Measurements from ENCODE around the gene TP73.

Gene TP73

GRCh38 chr1:3691421-3692204 lies 39.3 kb downstream of the TP73 start:
- DNase-seq = no peak

GRCh38 chr1:3692598-3692997 lies 40.3 kb downstream of the TP73 start:
- DNase-seq = no peak

GRCh38 chr1:3693321-3693720 lies 41.0 kb downstream of the TP73 start:
- no peak for DNase-seq

GRCh38 chr1:3695326-3696217 lies 43.3 kb downstream of the TP73 start:
- DNase-seq = no peak

GRCh38 chr1:3696689-3697088 lies 44.4 kb downstream of the TP73 start:
- DNase-seq = no peak

- DNase-seq = no peak
Observed at GRCh38 chr1:3697104-3697503, 44.8 kb downstream of the TP73 start.

GRCh38 chr1:3697810-3698209 lies 45.5 kb downstream of the TP73 start:
- DNase-seq = no peak

GRCh38 chr1:3698660-3699408 lies 46.5 kb downstream of the TP73 start:
- no peak for DNase-seq

- no peak for DNase-seq
Observed at GRCh38 chr1:3699596-3699995, 47.3 kb downstream of the TP73 start.

- DNase-seq = no peak
Observed at GRCh38 chr1:3700631-3701030, 48.3 kb downstream of the TP73 start.

GRCh38 chr1:3702528-3702927 lies 50.2 kb downstream of the TP73 start:
- no peak for DNase-seq

- DNase-seq = no peak
Observed at GRCh38 chr1:3702990-3703728, 50.8 kb downstream of the TP73 start.

- DNase-seq = no peak
Observed at GRCh38 chr1:3703786-3704371, 51.6 kb downstream of the TP73 start.

- no peak for DNase-seq
Observed at GRCh38 chr1:3705341-3705950, 53.1 kb downstream of the TP73 start.

- no peak for DNase-seq
Observed at GRCh38 chr1:3706651-3707297, 54.5 kb downstream of the TP73 start.

GRCh38 chr1:3707298-3707938 lies 55.1 kb downstream of the TP73 start:
- DNase-seq = no peak

- DNase-seq = no peak
Observed at GRCh38 chr1:3707939-3708328, 55.6 kb downstream of the TP73 start.

- DNase-seq = no peak
Observed at GRCh38 chr1:3708791-3709190, 56.5 kb downstream of the TP73 start.

GRCh38 chr1:3710251-3710650 lies 57.9 kb downstream of the TP73 start:
- DNase-seq = no peak

- no peak for DNase-seq
Observed at GRCh38 chr1:3711381-3711779, 59.1 kb downstream of the TP73 start.
